Heart left ventricle (tissue), 13 donors: ENCODE measurements around the gene OXA1L.

Source experiments
- POLR2A ChIP-seq, 2 donors: fragments of 450-650 bp; IDR thresholded peaks; one replicate each; pipeline ENCODE4 v1.6.1; 2017; ENCODE audit warnings: antibody characterized with exemption in 2 of 2, mild to moderate bottlenecking in 2 of 2, moderate library complexity in 2 of 2
- TF ChIP-seq, protein P1 (sequence below), 12 donors: fragments of 200-600 bp; sonication (generic) in 4 of 12; IDR thresholded peaks; one replicate each; pipeline versions ENCODE4 v1.5.0 to v1.8.0; 2018 to 2022; ENCODE audit warnings: antibody characterized with exemption in 12 of 12, mild to moderate bottlenecking in 5 of 12
- donor health status: ischemic (EF 13 %, LVEDD 7.1; RV severe dilation, severe dysfunction).
- donor health status: DM: no; HTN: yes; CAD: no.
- donor health status: DM: no; HTN: no; CAD: no.
- donor health status: ischemic (EF 25% LVEDD 6.9; RV normal size, moderate dysfunction).
- donor health status: ischemic (EF 25% LVEDD 5.7; RV mildly dilated, moderate dysfunction).
- donor health status: ischemic (EF 35%, LVEDD 5.7; RV mildly dilated, moderate dysfunction).
- donor health status: nonischemic (EF 11% LVEDD 7.7; RV severe dilation, severe dysfunction).
- donor health status: DM: yes; HTN: yes; CAD: no.
- donor health status: PGD.
- donor health status: ischemic (EF 29% LVEDD 5.4; RV normal size, mild dysfunction).
- donor health status: nonischemic (EF 23%, LVEDD 6.1; RV moderate dilation, normal function).

DNA sequence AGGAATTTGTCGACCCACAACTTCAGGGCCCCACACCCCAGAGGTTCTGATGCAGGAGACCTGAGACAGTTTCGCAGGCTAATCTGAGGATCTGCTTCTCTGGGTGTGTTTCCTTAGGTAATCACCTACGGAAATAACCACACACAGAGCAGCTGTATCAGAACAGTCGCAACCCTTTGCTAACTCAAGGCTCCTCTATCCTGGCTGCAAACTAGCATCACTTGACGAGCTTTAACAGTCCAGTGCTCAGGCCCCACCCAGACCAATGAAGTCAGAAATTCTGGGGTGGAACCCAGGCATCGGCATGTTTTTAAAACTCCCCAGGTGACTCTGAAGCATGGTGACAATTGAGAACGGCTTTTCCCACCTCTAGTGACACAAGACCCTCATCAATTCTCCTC, 28.1 kb downstream of the OXA1L start:
- TF ChIP-seq, protein P1, sequence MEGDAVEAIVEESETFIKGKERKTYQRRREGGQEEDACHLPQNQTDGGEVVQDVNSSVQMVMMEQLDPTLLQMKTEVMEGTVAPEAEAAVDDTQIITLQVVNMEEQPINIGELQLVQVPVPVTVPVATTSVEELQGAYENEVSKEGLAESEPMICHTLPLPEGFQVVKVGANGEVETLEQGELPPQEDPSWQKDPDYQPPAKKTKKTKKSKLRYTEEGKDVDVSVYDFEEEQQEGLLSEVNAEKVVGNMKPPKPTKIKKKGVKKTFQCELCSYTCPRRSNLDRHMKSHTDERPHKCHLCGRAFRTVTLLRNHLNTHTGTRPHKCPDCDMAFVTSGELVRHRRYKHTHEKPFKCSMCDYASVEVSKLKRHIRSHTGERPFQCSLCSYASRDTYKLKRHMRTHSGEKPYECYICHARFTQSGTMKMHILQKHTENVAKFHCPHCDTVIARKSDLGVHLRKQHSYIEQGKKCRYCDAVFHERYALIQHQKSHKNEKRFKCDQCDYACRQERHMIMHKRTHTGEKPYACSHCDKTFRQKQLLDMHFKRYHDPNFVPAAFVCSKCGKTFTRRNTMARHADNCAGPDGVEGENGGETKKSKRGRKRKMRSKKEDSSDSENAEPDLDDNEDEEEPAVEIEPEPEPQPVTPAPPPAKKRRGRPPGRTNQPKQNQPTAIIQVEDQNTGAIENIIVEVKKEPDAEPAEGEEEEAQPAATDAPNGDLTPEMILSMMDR (IDR thresholded peaks at IDR 0.05): no peak
- TF ChIP-seq POLR2A (IDR thresholded peaks at IDR 0.05): no peak
